IMR-90 (cell line): ENCODE data around the gene SCAMP1. TPM values are rescaled to one million over a fixed set of nuclear protein-coding genes. Genes with fewer than 3 reads are reported as not detected.

ENCODE experiments used
- ATAC-seq: fragments of 200-7000 bp; cut with Tn5 transposase; 2 replicates; pipeline ENCODE4 v1.9.1; 2020; ENCODE audit warnings: low read depth, mild to moderate bottlenecking, moderate library complexity
- BruUV-seq: library from RNA; stranded (reverse); fragments of 400-500 nt; replicated peaks from 2 replicates; lab custom pipeline; 2021; lab: Mats Ljungman, UMichigan
- CTCF ChIA-PET: fragments of 300-600 bp; formaldehyde crosslinking; extraction: SDS; loops from one replicate; lab custom pipeline; 2021; ENCODE audit warnings: antibody characterized with exemption; lab: Yijun Ruan, JAX
- POLR2A ChIA-PET: fragments of 300-600 bp; sonication (Branson Sonifier 250); formaldehyde crosslinking; loops from one replicate; lab custom pipeline; 2022; ENCODE audit warnings: antibody characterized with exemption; ENCODE audit not compliant: unreplicated experiment; lab: Charles Lee
- DNase-seq: peaks from one replicate; pipeline ENCODE4 v3.0.0; 2013
- H2AFZ ChIP-seq: replicated peaks from 2 replicates; pipeline ENCODE3; 2013; ENCODE audit warnings: low read length, mild to moderate bottlenecking; ENCODE audit not compliant: poor library complexity
- H2AK5ac ChIP-seq: 2 replicates; pipeline ENCODE4 v1.6.1; 2013; ENCODE audit warnings: low read depth, low read length, inconsistent platforms
- H2AK9ac ChIP-seq: replicated peaks from 2 replicates; pipeline ENCODE3; 2013; ENCODE audit warnings: mild to moderate bottlenecking, low read depth, low read length, moderate library complexity; ENCODE audit not compliant: poor library complexity
- H2BK120ac ChIP-seq: 2 replicates; pipeline ENCODE4 v1.6.1; 2013; ENCODE audit warnings: low read depth, low read length, inconsistent platforms
- H2BK15ac ChIP-seq: 3 replicates; pipeline ENCODE4 v1.6.1; 2013; ENCODE audit warnings: low read depth, low read length, inconsistent platforms
- H2BK20ac ChIP-seq: 2 replicates; pipeline ENCODE4 v1.6.1; 2013; ENCODE audit warnings: low read depth, mild to moderate bottlenecking, inconsistent platforms, low read length, moderate library complexity
- H2BK5ac ChIP-seq: 2 replicates; pipeline ENCODE4 v1.6.1; 2013; ENCODE audit warnings: mild to moderate bottlenecking, low read depth, low read length, inconsistent platforms; ENCODE audit not compliant: poor library complexity, severe bottlenecking
- H3K14ac ChIP-seq: replicated peaks from 2 replicates; pipeline ENCODE4 v1.6.1; 2013; ENCODE audit warnings: low read depth, low read length, inconsistent platforms
- H3K18ac ChIP-seq: 2 replicates; pipeline ENCODE4 v1.6.1; 2013; ENCODE audit warnings: low read depth, low read length, control low read depth
- H3K23ac ChIP-seq: 2 replicates; pipeline ENCODE4 v1.6.1; 2013; ENCODE audit warnings: low read depth, low read length, inconsistent platforms
- H3K27ac ChIP-seq: 2 replicates; pipeline ENCODE4 v1.5.1; 2013; ENCODE audit warnings: mild to moderate bottlenecking, control low read depth, low read length; ENCODE audit not compliant: insufficient read depth
- H3K27me3 ChIP-seq: 2 replicates; pipeline ENCODE4 v1.6.1; 2013; ENCODE audit warnings: low read length; ENCODE audit not compliant: control insufficient read depth, insufficient read depth
- H3K36me3 ChIP-seq: 2 replicates; pipeline ENCODE4 v1.6.1; 2013; ENCODE audit warnings: low read length, mixed read lengths; ENCODE audit not compliant: control insufficient read depth, insufficient read depth
- H3K4ac ChIP-seq: 2 replicates; pipeline ENCODE4 v1.6.1; 2013; ENCODE audit warnings: low read depth, low read length, inconsistent platforms
- H3K4me1 ChIP-seq: 2 replicates; pipeline ENCODE4 v1.6.1; 2013; ENCODE audit warnings: low read length, mixed read lengths; ENCODE audit not compliant: control insufficient read depth, insufficient read depth
- H3K4me2 ChIP-seq: 2 replicates; pipeline ENCODE4 v1.6.1; 2013; ENCODE audit warnings: low read depth, mild to moderate bottlenecking, control low read depth, low read length, moderate library complexity
- H3K4me3 ChIP-seq: 2 replicates; pipeline ENCODE4 v1.5.1; 2013; ENCODE audit warnings: low read depth, mild to moderate bottlenecking, control low read depth, low read length, moderate library complexity; ENCODE audit not compliant: insufficient read depth
- H3K56ac ChIP-seq: 2 replicates; pipeline ENCODE4 v1.6.1; 2013; ENCODE audit warnings: low read length, inconsistent platforms; ENCODE audit not compliant: insufficient read depth; ENCODE audit errors: extremely low read depth
- H3K79me1 ChIP-seq, 2 experiments: 2 replicates each; pipeline ENCODE4 v1.6.1; 2013; ENCODE audit warnings: low read length in 2 of 2, inconsistent platforms in 1 of 2, low read depth in 1 of 2
- H3K9ac ChIP-seq: 2 replicates; pipeline ENCODE4 v1.6.1; 2013; ENCODE audit warnings: low read depth, low read length, control low read depth
- H3K9me1 ChIP-seq: 2 replicates; pipeline ENCODE4 v1.6.1; 2013; ENCODE audit warnings: low read length, inconsistent platforms; ENCODE audit not compliant: insufficient read depth
- H3K9me3 ChIP-seq: 2 replicates; pipeline ENCODE4 v1.6.1; 2013; ENCODE audit warnings: low read length; ENCODE audit not compliant: control insufficient read depth, insufficient read depth
- H4K20me1 ChIP-seq: 2 replicates; pipeline ENCODE4 v1.6.1; 2013; ENCODE audit warnings: low read length, inconsistent platforms; ENCODE audit not compliant: insufficient read depth
- H4K5ac ChIP-seq: 2 replicates; pipeline ENCODE4 v1.6.1; 2013; ENCODE audit warnings: mild to moderate bottlenecking, low read depth, low read length, control low read depth
- H4K8ac ChIP-seq, 2 experiments: 2 replicates each; pipeline ENCODE4 v1.6.1; 2013; ENCODE audit warnings: low read depth in 2 of 2, low read length in 2 of 2, control low read depth in 1 of 2, inconsistent platforms in 1 of 2
- H4K91ac ChIP-seq: 2 replicates; pipeline ENCODE4 v1.6.1; 2013; ENCODE audit warnings: low read depth, low read length, inconsistent platforms; ENCODE audit not compliant: insufficient read depth
- CHD1 ChIP-seq: IDR thresholded peaks from 2 replicates; pipeline ENCODE4 v1.6.1; 2012; ENCODE audit warnings: low read depth, low read length, improper control_type of control experiment
- FOS ChIP-seq: fragments of 150-350 bp; IDR thresholded peaks from 2 replicates; pipeline ENCODE4 v1.6.1; 2016; ENCODE audit warnings: low read depth, low read length
- MAFK ChIP-seq: IDR thresholded peaks from 2 replicates; pipeline ENCODE4 v1.6.1; 2012; ENCODE audit warnings: low read depth, low read length, improper control_type of control experiment
- SMC3 ChIP-seq: fragments of 150-350 bp; IDR thresholded peaks from 2 replicates; pipeline ENCODE4 v1.6.1; 2016; ENCODE audit warnings: low read depth, mild to moderate bottlenecking, antibody characterized with exemption, low read length, moderate library complexity
- WGBS, 2 experiments: methylation state at CpG; one replicate each; pipeline versions ENCODE4 v1.1.5 to v1.1.7; 2013; ENCODE audit warnings: missing lambda C conversion rate in 2 of 2; ENCODE audit not compliant: insufficient read length in 1 of 2; ENCODE audit errors: extremely low coverage in 2 of 2; 5-methylcytosine and 5-hydroxymethylcytosine counted together
- dilution Hi-C: fragments of 300-500 bp; cut with HindIII; formaldehyde crosslinking; loops from one replicate; pipeline ENCODE4 v1.14.3; 2018; ENCODE audit warnings: low sequenced_read_pairs; ENCODE audit not compliant: unreplicated experiment
- in situ Hi-C: fragments of 300-500 bp; cut with MboI; formaldehyde crosslinking; loops from 3 replicates; pipeline ENCODE4 v1.14.3; 2019; ENCODE audit warnings: low sequenced_read_pairs, inconsistent platforms, mixed read lengths
- intact Hi-C: fragments of 100-400 bp; cut with micrococcal nuclease; formaldehyde crosslinking; loops from 2 replicates; pipeline ENCODE4 v1.10.0; 2022
- polyA plus RNA-seq, 3 experiments: library from polyadenylated mRNA; depleted of rRNA; stranded (reverse); fragments of >200 nt; gene quantifications; 2 replicates each; pipeline ENCODE4 v1.2.3, GENCODE V29; 2012; ENCODE audit warnings: low replicate concordance in 1 of 3
- total RNA-seq: library from RNA; depleted of rRNA; stranded (reverse); fragments of >200 nt; gene quantifications from 2 replicates; pipeline ENCODE4 v1.2.3, GENCODE V29; 2012
- TF ChIP-seq, protein P1 (sequence below): conservative IDR thresholded peaks from 2 replicates; pipeline ENCODE4 v1.5.1; 2012; ENCODE audit warnings: mild to moderate bottlenecking, low read depth, low read length, improper control_type of control experiment

The SCAMP1 gene
- total and polyA plus RNA-seq, 2 of the 4 experiments (the other 2 are of a cell fraction) = 13.5 to 114 TPM

GRCh38 chr5:78467140-78467539, 106.7 kb downstream of the SCAMP1 start:
- H3K9me1 ChIP-seq = no peaks in the 10 kb centered on the region
- ATAC-seq = no peak
- WGBS, 2 experiments = no CpG with 5 or more reads among the region's 1 CpG

More at GRCh38 chr5:78467140-78467539, 106.7 kb downstream of the SCAMP1 start:
- TF ChIP-seq FOS = no peak
- no peak for TF ChIP-seq MAFK
- TF ChIP-seq, protein P1, sequence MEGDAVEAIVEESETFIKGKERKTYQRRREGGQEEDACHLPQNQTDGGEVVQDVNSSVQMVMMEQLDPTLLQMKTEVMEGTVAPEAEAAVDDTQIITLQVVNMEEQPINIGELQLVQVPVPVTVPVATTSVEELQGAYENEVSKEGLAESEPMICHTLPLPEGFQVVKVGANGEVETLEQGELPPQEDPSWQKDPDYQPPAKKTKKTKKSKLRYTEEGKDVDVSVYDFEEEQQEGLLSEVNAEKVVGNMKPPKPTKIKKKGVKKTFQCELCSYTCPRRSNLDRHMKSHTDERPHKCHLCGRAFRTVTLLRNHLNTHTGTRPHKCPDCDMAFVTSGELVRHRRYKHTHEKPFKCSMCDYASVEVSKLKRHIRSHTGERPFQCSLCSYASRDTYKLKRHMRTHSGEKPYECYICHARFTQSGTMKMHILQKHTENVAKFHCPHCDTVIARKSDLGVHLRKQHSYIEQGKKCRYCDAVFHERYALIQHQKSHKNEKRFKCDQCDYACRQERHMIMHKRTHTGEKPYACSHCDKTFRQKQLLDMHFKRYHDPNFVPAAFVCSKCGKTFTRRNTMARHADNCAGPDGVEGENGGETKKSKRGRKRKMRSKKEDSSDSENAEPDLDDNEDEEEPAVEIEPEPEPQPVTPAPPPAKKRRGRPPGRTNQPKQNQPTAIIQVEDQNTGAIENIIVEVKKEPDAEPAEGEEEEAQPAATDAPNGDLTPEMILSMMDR = no peak
- TF ChIP-seq SMC3 = no peak
- TF ChIP-seq CHD1 = no peak
- H3K23ac ChIP-seq = no peak overlapping the region
- H3K4me1 ChIP-seq = no peaks in the 10 kb centered on the region
- H3K27me3 ChIP-seq = no peaks in the 10 kb centered on the region
- no peak overlapping the region for H3K27ac ChIP-seq
- H3K9ac ChIP-seq = no peak overlapping the region
- H2AFZ ChIP-seq = no peak overlapping the region
- no peak overlapping the region for H4K8ac ChIP-seq
- H3K56ac ChIP-seq = no peak overlapping the region
- no peaks in the 10 kb centered on the region for H3K36me3 ChIP-seq
- no peak overlapping the region for H3K18ac ChIP-seq
- no peaks in the 10 kb centered on the region for H4K20me1 ChIP-seq
- H3K14ac ChIP-seq = no peak overlapping the region
- H2BK120ac ChIP-seq = no peak overlapping the region
- no peak overlapping the region for H2BK20ac ChIP-seq
- no peak overlapping the region for H2AK5ac ChIP-seq
- H4K5ac ChIP-seq = no peak overlapping the region
- no peak overlapping the region for H2BK5ac ChIP-seq
- H3K9me3 ChIP-seq = no peaks in the 10 kb centered on the region
- H2BK15ac ChIP-seq = no peak overlapping the region
- no peak overlapping the region for H2AK9ac ChIP-seq
- dilution Hi-C loops (no loop called here), in situ Hi-C loops (loop anchor here (5.0 kb wide), 1 partner anchor 65 kb away; no protein-coding TSS in a partner anchor), intact Hi-C loops (loop anchor here (5.0 kb wide), 2 partner anchors 35 to 160 kb away; no protein-coding TSS in a partner anchor)
- no peak overlapping the region for H3K4ac ChIP-seq
- CTCF ChIA-PET = interaction anchor here (0.7 to 2.1 kb wide), 9 partner anchors 11 to 747 kb away, joined by 3 to 8 read pairs (median 3); no protein-coding TSS in a partner anchor
- peaks cover 0 to 5% of the 10 kb centered on the region in 2 experiments; a peak in 1 of 4 replicates for H3K79me1 ChIP-seq
- BruUV-seq = no TSS peak
- no peak for DNase-seq
- no peak overlapping the region for H3K4me3 ChIP-seq
- POLR2A ChIA-PET = no interaction called here
- H3K4me2 ChIP-seq = no peak overlapping the region
- no peak overlapping the region for H4K91ac ChIP-seq
